AG08396 (cell line): ENCODE results near the gene EPHB6.

Experiments used
- DNase-seq: peaks from one replicate; pipeline ENCODE4 v3.0.0; 2012; ENCODE audit warnings: low spot score, mixed read lengths

The EPHB6 gene

DNA sequence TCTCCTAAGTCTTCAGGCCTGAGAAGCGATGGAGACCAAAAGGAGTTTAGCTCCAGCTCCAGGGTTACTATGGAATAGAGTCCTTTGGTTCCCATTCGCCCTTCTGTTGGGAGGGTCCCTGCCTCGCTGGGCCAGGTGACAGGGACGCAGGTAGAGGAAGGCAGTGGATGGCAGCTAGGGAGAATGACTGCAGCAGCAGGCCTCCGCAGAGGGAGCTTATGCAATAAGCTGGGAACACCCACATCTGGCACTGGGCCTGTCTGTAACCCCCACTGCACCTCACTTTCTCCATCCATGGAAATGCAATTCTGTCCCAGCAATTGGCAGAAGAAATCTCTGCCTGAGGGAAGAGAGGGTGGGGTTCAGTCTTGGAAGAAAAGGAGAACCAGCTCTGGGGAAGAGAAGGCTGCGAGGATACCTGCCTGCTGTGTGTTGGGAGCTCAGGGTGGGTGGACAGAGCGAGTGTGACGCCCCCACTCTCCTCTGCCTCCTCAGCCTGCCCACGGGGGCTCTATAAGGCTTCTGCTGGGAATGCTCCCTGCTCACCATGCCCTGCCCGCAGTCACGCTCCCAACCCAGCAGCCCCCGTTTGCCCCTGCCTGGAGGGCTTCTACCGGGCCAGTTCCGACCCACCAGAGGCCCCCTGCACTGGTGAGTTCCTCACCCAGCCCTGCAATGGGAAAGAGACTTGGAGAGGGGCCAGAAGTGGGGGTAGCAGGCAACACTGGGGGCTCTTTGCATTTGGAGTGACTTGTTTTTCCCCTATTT is 10.3 kb downstream of the EPHB6 start:
- DNase-seq: no peak

DNA sequence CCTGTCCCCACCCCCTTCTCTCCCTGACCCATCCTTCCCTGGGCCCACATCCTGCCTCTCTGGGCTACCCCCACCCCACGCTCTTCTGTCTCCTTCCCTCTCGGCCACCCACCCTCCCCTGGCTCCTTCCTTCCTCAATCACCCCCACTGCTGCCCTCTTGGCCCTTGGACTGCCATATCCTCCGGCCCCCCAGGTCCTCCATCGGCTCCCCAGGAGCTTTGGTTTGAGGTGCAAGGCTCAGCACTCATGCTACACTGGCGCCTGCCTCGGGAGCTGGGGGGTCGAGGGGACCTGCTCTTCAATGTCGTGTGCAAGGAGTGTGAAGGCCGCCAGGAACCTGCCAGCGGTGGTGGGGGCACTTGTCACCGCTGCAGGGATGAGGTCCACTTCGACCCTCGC is 10.9 kb downstream of the EPHB6 start:
- DNase-seq: no peak

DNA sequence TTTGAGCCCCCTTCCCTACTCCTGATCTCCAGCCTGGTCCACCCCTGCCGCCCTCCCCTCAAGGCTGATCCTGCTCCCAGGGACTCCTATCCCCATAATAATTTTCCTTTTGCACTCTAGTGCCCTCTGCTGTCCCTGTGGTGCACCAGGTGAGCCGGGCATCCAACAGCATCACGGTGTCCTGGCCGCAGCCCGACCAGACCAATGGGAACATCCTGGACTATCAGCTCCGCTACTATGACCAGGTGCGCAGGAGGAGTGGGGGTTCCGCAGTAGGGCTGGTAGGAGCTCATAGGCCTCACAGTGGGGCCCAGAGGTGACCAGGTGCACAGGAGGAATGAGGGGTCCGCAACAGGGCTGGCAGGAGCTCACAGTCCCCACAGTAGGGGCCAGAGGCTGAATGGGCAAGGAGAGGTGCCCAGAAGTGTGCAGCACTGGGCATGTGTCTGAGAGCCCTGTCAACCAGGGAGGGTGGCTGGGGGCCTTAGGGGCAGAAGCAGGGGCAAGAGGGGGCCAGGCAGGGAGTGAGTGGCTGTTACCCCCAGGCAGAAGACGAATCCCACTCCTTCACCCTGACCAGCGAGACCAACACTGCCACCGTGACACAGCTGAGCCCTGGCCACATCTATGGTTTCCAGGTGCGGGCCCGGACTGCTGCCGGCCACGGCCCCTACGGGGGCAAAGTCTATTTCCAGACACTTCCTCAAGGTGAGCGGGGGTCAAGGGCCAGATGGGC is 11.7 kb downstream of the EPHB6 start:
- DNase-seq: peak; percentile 53

DNA sequence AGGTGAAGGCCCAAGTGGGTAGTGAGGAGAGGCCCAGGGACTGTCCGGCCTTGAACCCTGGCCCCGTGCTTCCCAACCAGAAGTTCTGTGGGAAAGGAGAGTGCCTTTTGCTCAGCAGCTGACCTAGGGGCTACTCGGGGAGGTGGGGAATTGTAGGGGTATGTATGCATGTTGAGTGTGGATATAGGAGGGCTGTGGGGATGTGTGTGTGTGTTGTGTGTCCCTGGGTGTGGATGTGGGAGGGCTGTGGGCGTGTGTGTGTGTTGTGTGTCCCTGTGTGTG is 12.2 kb downstream of the EPHB6 start:
- DNase-seq: no peak

- DNase-seq: no peak
These were observed 12.7 kb downstream of the EPHB6 start for GRCh38 chr7:142867398-142868187.

- DNase-seq: no peak
These were observed 13.5 kb downstream of the EPHB6 start for GRCh38 chr7:142868188-142868985.

DNA sequence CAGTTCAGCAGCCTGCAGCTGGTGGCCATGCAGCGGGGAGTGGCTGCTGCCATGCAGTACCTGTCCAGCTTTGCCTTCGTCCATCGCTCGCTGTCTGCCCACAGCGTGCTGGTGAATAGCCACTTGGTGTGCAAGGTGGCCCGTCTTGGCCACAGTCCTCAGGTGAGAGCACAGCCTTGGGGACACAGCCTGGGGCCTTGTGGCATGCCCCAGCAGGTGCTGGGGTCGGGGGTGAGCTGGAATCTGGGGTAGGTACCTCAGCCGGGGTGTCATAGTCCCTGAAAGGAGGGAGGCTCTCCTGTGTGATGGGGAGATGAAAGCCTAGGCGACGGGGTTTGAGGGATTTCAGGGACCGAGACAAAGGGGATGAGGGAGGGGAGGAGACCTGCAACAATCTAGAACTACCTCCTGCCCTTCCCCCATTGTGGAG is 14.1 kb downstream of the EPHB6 start:
- DNase-seq: no peak

GRCh38 chr7:142869434-142869833 is 14.6 kb downstream of the EPHB6 start:
- DNase-seq: no peak

DNA sequence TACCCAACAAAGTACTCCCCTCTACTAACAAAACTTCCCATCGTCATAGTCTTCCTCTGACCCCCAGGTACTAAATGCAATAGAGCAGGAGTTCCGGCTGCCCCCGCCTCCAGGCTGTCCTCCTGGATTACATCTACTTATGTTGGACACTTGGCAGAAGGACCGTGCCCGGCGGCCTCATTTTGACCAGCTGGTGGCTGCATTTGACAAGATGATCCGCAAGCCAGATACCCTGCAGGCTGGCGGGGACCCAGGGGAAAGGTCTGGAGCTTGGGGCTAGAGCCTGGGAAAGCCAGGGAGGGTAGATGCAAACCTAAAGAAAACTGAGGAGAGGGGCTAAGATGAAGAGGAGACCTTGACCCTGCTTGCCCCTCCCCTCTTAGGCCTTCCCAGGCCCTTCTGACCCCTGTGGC is 15.3 kb downstream of the EPHB6 start:
- no peak for DNase-seq

DNA sequence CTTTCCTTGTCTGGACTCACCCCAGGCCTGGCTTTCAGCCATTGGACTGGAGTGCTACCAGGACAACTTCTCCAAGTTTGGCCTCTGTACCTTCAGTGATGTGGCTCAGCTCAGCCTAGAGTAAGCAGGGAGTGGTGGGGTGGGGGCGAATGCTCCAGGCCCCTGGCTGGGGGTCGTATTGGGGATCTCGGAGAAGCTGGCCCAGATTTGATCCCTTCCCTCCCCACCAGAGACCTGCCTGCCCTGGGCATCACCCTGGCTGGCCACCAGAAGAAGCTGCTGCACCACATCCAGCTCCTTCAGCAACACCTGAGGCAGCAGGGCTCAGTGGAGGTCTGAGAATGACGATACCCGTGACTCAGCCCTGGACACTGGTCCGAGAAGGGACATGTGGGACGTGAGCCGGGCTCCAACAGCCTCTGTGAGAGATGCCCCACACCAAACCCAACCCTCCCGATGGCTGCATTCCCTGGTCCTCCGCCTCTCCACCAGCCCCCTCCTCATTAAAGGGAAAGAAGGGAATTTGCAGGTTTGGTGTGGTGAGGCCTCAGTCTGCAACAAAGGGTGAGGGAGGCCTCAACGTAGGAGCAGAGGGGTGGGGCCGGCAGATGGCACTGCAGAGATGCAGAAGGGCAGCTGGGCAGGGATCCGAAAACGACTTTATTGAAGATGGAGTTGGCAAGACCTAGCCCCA is 15.8 kb downstream of the EPHB6 start:
- no peak for DNase-seq

DNA sequence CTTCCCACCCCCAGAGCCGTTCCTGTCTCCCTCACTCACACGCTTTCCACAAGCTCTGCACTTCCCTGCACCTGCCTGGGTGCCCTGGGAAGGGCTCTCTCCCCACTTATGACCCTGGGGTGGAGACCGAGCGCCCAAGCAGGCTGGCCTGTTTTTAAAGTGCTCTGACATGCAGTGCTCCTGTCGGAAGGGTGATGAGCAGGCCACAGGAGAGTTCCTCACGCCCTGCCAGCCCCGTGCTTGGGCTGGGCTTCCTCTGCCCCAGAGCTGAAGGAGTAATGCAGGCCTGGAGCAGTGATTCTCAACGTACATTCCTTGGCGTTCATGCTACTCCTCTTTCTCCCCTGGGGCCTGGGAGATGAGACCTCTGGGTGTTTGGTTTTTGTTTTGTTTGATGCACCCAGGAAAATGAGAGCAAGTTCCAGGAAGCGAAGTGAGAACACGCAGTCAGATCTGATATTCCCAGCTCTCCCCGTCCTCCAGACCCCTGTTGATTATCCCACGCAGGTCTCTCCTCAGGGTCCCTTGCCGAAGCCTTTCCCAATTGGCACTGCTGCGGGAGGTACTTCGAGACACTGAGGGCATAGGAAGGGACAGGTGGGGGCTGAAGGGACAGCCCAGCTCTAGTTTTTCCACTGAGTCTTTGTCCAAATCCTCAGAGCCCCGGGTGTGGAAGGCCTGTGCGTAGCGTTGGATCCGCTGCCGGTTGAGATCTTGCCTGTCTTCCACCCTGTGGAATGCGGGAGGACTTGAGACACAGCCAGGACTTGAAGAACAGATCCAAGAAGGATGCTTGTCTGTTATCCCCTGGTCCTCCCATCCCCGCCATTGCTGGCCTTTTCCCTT is 16.6 kb downstream of the EPHB6 start:
- no peak for DNase-seq

DNA sequence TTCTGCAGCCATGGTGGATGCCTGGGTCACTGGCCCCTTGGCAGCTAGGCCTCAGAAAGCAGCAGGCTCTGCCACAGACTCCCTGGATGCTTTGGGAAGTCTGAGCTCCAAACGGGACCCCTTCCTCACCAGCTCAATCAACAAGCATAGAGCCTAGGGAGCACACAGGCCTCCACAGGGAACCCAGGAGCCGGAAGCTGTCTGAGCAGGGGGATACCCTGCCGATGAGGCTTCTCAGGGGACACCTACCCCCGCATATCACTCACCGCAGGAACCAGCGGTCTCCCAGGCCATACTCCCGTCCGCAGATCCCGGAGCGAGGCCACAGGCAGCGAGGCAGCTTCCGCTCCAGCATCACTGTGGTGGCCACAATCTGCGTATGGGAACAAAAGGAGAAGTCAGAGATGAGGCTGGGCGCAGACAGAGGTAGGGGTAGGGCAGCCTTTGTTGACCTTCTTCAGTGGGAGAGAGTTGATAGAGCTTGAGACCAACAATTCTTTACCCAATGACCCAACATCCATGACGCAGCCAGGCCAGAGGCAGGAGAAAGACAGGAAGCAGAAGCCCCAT is 17.3 kb downstream of the EPHB6 start:
- no peak for DNase-seq

DNA sequence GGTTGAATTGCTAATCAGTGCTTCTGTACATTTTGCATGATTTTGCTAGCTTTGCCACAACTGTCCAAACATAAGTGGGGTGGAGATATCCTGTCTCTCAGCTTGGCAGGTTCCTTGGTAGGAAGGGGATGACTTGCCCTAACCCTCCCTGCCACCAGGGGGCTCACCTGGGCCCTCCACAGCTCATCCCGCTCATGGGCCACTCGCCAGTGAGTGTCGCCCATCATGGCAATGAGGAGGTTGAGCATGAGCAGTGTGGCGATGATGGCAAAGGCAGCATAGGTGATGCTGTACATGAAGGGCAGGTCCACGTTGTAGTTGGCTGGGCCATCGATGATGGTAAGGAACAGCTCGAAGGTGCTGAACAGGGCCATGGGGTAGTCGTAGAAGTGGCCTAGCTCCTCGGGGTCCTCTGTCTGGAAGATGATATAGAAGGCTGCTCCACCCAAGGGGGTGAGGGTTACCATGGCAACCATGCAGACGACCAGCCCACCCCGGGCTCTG is 18.5 kb downstream of the EPHB6 start:
- DNase-seq: no peak

DNA sequence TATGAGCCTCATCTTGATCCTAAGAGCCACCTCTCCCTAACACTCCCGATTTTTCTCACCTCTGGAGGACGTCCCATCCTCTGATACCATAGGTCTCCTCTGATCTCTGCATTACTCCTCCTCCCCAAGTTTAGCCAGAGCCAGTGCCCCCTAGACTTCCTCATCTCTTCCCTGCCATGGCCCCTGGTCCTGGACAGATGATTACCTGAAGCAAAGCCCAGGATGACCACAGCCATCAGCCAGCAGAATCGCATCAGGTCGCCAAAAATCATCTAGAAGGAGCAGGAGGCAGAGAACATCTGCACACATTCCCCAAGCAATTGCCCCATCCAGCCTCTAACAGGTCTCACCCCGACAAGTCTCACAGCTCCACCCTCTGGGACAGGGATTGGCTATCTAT is 19.0 kb downstream of the EPHB6 start:
- DNase-seq: no peak

DNA sequence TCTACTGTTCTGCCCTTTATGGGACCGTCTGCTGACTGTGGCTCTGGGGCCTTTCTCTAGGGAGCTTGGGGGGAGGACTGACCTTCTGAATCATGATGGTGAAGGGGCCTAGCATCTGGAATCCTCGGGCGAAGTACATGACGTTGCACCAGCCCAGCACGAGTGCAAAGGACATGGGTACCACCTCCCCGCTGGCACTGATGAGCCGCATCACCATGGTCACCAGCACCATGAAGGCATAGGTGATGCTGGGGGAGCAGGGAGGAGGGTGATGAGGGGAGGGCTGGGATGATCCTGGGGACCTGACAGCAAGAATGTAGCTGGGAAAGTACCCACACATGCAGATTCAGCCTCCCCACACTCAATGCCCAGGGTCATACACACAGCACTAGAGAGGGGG is 19.5 kb downstream of the EPHB6 start:
- DNase-seq: no peak

- no peak for DNase-seq
These were observed 20.0 kb downstream of the EPHB6 start for GRCh38 chr7:142874837-142875236.

GRCh38 chr7:142875456-142875855 is 20.6 kb downstream of the EPHB6 start:
- DNase-seq: no peak

DNA sequence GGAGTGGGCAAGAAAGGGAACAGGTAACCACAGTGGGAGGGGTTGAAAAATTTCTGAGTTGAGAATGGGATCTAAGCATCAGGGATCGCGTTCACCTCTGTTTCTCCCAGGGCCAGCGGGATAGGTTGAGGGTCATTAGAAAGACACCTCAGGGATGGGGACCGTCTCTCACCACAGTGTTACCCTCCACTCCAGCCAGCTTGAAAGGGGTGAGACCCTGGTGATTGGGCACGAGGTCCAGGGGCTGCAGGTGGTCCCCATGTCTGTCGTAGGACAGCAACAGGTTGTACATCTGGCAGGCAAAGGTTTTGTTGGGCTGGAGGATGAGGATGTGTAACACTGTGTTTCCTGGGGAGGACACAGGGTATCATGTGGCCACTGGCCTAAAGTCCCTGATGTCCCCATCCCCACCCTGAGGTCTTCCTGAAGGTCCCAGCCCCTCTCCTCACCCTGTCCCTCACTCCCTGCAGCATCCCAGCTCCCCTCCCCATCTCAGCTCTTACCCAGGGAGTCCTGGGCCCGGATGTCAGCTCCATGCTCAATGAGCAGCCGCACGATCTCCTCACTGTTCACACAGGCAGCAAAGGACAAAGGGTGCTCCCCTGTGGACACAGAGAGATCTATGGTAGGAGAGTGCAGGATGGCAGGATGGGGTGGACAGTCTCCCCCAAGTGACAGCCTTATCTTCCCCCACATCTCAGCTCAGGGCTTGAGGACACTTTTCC is 21.5 kb downstream of the EPHB6 start:
- no peak for DNase-seq
